A673 (cell line): ENCODE data around the gene NIM1K. TPM values are rescaled to one million over a fixed set of nuclear protein-coding genes. Genes with fewer than 3 reads are reported as not detected.

Experiments
- BruUV-seq: library from RNA; stranded (reverse); fragments of 400-500 nt; replicated peaks from 2 replicates; lab custom pipeline; 2021; lab: Mats Ljungman, UMichigan
- CTCF ChIA-PET: fragments of 300-600 bp; sonication (Branson Sonifier 250); formaldehyde crosslinking; loops from one replicate; lab custom pipeline; 2022; ENCODE audit warnings: antibody characterized with exemption; lab: Charles Lee
- POLR2A ChIA-PET: fragments of 300-600 bp; sonication (Branson Sonifier 250); formaldehyde crosslinking; loops from one replicate; lab custom pipeline; 2022; ENCODE audit warnings: antibody characterized with exemption; ENCODE audit not compliant: low non-redundant PET; lab: Charles Lee
- DNase-seq: peaks from one replicate; pipeline ENCODE4 v3.0.0-alpha.2; 2015; ENCODE audit warnings: low spot score
- H3K27ac ChIP-seq: fragments of 200-600 bp; sonication (generic); 2 replicates; pipeline ENCODE4 v1.5.1; 2016; ENCODE audit warnings: mixed run types, low read depth, mild to moderate bottlenecking, mixed read lengths, antibody characterized with exemption, low read length; ENCODE audit not compliant: poor library complexity, severe bottlenecking
- H3K27me3 ChIP-seq: fragments of 200-600 bp; sonication (generic); replicated peaks from 2 replicates; pipeline ENCODE4 v1.6.1; 2017; ENCODE audit warnings: mixed run types, low read depth, mild to moderate bottlenecking, mixed read lengths, antibody characterized with exemption, low read length; ENCODE audit not compliant: insufficient read depth, poor library complexity
- H3K36me3 ChIP-seq: fragments of 200-600 bp; sonication (generic); 2 replicates; pipeline ENCODE4 v1.6.1; 2016; ENCODE audit warnings: mixed run types, mild to moderate bottlenecking, mixed read lengths, antibody characterized with exemption, low read length; ENCODE audit not compliant: insufficient read depth, poor library complexity, severe bottlenecking
- H3K4me1 ChIP-seq: fragments of 200-600 bp; sonication (generic); 2 replicates; pipeline ENCODE4 v1.6.1; 2017; ENCODE audit warnings: mixed run types, mild to moderate bottlenecking, mixed read lengths, antibody characterized with exemption, low read length; ENCODE audit not compliant: insufficient read depth, poor library complexity, severe bottlenecking
- H3K4me3 ChIP-seq: fragments of 200-600 bp; sonication (generic); 2 replicates; pipeline ENCODE4 v1.5.1; 2016; ENCODE audit warnings: low read depth, mixed run types, mild to moderate bottlenecking, mixed read lengths, low read length; ENCODE audit not compliant: poor library complexity, severe bottlenecking
- H3K9me3 ChIP-seq: fragments of 200-600 bp; sonication (generic); 2 replicates; pipeline ENCODE4 v1.6.1; 2016; ENCODE audit warnings: mixed run types, low read depth, mild to moderate bottlenecking, mixed read lengths, antibody characterized with exemption, low read length; ENCODE audit not compliant: poor library complexity, severe bottlenecking
- CTCF ChIP-seq: fragments of 300-800, 200-600 bp; sonication (generic); conservative IDR thresholded peaks from 2 replicates; pipeline ENCODE4 v1.5.1; 2017; ENCODE audit warnings: low read depth, mild to moderate bottlenecking, antibody characterized with exemption, low read length, moderate library complexity, mixed read lengths
- EZH2 ChIP-seq: fragments of 200-600 bp; sonication (generic); IDR thresholded peaks from 2 replicates; pipeline ENCODE4 v1.6.1; 2017; ENCODE audit warnings: borderline replicate concordance, low read depth, mild to moderate bottlenecking, mixed read lengths, antibody characterized with exemption, low read length; ENCODE audit not compliant: poor library complexity, severe bottlenecking
- intact Hi-C: fragments of 100-400 bp; cut with micrococcal nuclease; formaldehyde crosslinking; loops from one replicate; pipeline ENCODE4 v1.10.0; 2022; ENCODE audit not compliant: unreplicated experiment
- total RNA-seq: library from RNA; stranded (reverse); gene quantifications from 2 replicates; pipeline ENCODE4 v1.2.3, GENCODE V29; 2021

The NIM1K gene
- total RNA-seq, 1 experiment from 2014 or later, result 0.41 TPM

DNA sequence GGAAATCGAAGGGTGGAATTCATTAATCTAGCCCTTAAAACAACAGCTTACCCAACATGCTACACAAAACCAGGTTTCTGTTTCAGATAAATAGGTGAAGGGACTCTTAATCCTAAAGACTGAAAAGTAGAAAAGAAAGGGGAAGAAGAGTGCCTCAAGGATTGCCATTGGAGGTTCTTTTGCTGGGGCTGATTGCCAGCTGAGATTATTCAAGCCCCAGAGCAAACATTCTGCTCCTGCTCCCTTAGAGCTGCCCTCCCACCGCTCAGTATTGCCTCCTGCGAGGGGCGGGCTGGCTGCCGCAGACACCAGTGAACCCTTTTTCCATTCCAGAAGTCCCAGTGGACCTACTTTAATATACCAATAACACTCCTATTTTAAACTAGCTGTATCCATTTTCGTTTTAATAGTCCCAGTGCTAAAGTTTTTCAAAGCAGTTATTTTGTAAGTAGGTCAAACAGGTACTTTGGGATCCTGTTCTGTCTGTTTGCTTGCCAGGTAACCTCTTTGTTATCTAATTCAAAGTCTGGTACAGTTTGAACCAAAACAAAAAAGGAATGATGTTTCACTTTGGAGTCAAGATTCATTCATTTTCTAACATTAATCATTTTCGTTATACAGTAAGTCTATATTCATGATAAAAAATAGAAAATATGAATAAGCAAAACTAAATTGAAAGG lies 82.5 kb downstream of the NIM1K start:
- no peak for DNase-seq
- intact Hi-C loops, result no loop called here
- POLR2A ChIA-PET, result no interaction called here
- CTCF ChIA-PET, result no interaction called here
- BruUV-seq, result no TSS peak
- no peaks in the 10 kb centered on the region for H3K9me3 ChIP-seq
- TF ChIP-seq CTCF (no peak), EZH2 (no peak)
- H3K27ac ChIP-seq, result no peak overlapping the region
- H3K27me3 ChIP-seq, result no peaks in the 10 kb centered on the region
- H3K4me3 ChIP-seq, result no peak overlapping the region
- no peaks in the 10 kb centered on the region for H3K36me3 ChIP-seq
- no peaks in the 10 kb centered on the region for H3K4me1 ChIP-seq

GRCh38 chr5:43275391-43275790 lies 83.4 kb downstream of the NIM1K start:
- ChIA-PET POLR2A (no interaction called here), CTCF (no interaction called here)
- no peak for TF ChIP-seq CTCF
- no peak for TF ChIP-seq EZH2
- H3K36me3 ChIP-seq, result no peaks in the 10 kb centered on the region
- BruUV-seq, result no TSS peak
- no peak overlapping the region for H3K4me3 ChIP-seq
- no peak overlapping the region for H3K27ac ChIP-seq
- DNase-seq, result no peak
- no peaks in the 10 kb centered on the region for H3K4me1 ChIP-seq
- H3K9me3 ChIP-seq, result no peaks in the 10 kb centered on the region
- intact Hi-C loops, result no loop called here
- no peaks in the 10 kb centered on the region for H3K27me3 ChIP-seq

DNA sequence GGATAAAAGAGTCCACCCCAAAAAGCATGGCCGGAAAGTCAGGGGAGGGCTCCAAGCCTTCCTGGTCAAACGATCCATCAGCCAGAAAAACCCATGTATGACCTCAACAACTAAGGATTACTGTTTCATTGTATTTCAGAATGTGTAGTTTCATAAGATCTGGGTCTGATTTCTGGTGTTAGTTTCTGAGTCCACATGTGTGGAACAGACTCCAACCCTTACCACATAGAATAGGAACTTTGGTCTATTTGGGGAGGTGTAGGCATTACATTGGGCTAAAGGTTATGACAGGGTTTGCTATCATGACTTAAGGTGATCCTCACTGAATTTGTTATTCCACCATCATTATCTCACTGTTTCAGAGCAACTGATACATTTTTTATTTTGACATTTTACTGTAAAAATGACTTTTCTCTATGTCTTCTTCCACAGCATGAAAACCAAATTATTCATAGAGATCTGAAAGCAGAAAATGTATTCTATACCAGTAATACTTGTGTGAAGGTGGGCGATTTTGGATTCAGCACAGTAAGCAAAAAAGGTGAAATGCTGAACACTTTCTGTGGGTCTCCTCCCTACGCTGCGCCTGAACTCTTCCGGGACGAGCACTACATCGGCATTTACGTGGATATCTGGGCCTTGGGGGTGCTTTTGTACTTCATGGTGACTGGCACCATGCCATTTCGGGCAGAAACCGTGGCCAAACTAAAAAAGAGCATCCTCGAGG lies 87.7 kb downstream of the NIM1K start:
- Histone ChIP-seq H3K9me3 (no peaks in the 10 kb centered on the region), H3K27ac (no peak overlapping the region), H3K27me3 (no peaks in the 10 kb centered on the region), H3K36me3 (no peaks in the 10 kb centered on the region), H3K4me1 (no peaks in the 10 kb centered on the region), H3K4me3 (no peak overlapping the region)
- BruUV-seq, result no TSS peak
- DNase-seq, result no peak
- CTCF ChIA-PET, result no interaction called here
- POLR2A ChIA-PET, result no interaction called here
- intact Hi-C loops, result no loop called here
- TF ChIP-seq EZH2 (no peak), CTCF (no peak)
